ENCODE data around the gene SYTL1.

SYTL1 gene

DNA sequence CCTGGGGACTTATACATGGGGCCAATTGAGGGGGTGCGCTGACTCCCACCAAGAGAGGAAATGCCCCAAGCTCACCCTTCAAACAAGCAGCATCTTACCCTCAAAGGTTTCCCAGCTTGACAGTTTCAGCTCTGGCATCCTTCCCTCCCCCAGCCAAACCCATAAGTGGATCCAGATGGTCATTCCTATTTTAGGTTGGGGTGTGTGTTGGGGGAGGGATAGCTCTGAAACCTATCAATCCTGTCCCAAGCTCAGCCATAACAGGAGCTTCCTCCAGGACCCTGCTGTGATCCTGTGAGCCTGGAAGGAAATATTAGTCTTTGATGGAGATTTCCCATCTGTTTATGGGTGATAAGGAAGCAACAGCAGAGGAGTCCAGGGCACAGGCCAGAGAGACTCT lies 23.2 kb upstream of the SYTL1 start:
- DNase-seq = no peak

DNA sequence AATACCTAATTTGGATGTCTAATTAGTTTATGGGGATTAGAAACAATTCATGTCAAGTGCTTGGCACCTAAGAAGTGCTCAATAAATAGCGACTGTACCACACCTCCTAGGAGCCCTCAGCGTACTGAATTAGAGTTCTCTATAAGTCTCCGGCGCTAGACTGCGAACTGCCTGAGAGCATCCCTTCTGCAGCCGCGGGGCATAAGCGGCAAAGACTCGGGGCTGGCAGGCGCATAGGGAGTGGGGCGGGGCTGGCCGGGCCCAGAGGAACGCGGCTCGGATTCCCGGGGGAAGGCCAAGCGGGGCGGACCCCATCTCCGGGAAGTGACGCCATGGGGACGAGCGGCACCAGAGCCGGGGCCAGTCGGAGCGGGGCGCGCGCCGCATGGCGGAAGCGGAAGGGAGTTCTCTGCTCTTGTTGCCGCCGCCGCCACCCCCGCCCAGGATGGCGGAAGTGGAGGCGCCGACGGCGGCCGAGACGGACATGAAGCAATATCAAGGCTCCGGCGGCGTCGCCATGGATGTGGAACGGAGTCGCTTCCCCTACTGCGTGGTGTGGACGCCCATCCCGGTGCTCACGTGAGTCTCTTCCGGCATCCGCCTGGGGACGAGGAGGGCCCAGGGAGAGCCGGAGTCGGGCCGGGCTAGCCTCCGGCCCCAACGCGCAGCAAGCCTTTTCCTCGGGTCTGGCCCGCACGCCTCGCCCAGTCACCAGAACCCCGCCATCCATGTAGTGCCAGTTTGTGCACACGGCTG lies 19.8 kb upstream of the SYTL1 start, which contains the start of gene TMEM222:
Gene TMEM222 (plus strand): TSS at position 351 of the 756 bp plus-strand sequence. CDS start 35 bp downstream, at position 386.
- DNase-seq = peak; percentile 97

DNA sequence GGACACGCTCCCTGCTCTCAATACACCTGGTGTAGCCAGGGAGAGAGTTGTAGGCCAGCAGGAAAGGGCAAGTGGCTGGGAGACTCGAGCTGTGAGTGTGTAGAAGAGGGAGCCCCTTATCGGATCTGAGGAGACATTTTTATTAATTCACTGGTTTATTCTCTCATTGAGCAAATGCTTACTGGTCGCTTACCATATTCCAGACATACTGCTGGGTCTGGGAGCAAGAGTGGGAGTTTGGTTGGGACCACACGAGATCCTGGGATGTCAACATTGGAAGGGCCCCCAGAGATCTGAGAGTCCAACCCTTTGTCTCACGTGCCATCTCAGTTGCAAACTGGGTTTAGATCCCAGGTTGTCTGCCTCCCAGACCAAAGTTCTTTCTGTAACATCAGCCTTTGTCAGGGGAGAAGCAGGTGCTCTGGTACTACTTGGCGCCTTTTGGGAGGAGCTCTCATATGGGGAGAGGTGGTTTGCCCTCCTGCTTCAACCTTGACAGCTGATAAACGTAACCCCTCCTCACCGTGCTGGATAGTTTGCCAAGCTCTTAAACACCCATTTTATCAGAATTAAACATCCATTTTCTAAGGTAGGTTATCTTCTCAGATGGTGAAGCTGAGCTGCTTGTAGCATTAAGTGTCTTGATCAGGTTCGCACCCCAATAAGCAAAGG lies 19.1 kb upstream of the SYTL1 start:
- no peak for DNase-seq

DNA sequence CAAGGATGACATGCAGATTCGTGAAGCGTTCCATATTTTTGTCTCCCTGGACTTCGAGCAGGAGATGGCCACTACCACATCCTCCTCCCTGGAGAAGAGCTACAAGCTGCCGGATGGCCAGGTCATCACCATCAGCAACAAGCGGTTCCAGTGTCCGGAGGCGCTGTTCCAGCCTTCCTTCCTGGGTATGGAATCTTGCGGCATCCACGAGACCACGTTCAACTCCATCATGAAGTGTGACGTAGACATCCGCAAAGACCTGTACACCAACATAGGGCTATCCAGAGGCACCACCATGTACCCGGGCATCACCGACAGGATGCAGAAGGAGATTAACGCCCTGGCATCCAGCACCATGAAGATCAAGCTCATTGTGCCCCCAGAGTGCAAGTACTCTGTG lies 16.5 kb upstream of the SYTL1 start:
- no peak for DNase-seq

DNA sequence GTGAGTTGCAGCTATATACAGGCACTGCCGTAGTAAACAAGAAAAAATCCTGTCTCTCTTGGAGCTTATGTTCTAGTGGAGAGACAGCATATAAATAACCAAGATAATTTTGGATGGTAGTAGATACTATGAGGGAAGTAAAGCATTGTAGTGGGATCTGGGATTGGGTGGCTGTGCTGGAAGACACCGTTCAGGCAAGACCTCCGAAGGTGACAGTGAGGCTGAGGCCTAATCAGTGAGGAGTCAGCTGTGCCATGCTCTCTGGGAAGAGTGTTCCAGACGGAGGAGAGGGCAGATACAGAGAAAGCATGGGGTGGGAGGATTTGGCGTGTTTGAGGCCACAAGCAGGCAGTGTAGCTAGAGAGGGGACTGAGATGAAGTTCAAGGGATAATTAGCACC lies 13.9 kb upstream of the SYTL1 start:
- no peak for DNase-seq

DNA sequence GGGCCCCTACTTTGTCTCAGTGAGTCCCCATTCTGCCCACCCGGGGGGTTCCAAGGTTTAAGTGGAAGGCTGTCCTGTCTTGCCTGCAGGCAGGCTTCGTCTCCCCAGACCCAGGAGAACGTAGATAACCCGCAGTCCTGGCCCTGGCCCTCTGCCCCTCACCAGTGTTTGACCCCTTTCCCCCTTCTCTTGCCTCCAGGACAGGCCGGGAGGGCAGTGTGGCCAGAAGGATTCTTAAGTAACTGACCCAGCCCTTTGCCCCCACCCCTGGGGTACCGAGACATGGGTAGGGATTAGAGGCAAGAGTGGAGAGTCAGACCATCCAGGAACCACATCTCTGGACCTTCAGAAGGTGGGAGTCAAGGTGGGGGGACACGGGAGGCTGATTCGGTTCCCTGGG lies 11.0 kb upstream of the SYTL1 start:
- DNase-seq = no peak

DNA sequence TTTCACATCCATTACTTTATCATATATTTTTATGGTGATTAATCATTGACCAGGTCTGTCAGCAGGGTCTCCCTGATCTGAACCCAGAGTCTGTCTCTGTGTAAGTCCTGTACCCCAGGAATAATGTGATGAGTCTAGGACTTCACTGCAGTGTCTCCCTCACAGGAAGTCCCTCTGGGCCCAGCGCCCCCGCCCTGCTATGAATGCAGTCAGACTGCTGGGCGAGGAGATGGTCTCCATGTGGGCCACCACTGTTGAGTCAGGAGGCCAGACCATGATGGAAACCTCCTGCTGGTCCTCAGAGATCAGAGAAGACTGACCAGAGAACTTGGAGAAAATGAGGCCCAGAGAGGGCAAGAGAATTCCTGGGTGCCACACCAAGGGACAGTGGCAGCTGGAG lies 10.4 kb upstream of the SYTL1 start:
- DNase-seq = no peak

DNA sequence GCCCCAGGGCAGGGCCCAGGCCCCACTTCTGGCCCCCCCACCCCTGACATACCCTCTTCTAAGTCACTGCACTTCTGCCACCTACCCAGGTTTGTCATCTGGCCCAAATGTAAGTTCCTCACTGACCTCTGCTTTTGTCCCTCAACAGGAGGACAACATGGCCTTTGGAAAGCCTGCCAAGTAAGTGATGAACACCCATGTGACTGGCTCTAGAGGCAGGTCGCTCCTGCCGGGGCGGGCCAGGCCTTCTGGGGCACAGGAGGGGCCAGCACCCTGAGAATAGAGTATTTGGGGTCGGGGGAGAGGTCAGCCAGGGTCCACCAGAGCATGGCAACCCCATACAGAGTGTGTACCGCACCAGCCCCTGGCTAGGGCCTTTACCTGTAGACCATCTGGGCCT lies 9.9 kb upstream of the SYTL1 start:
- no peak for DNase-seq

DNA sequence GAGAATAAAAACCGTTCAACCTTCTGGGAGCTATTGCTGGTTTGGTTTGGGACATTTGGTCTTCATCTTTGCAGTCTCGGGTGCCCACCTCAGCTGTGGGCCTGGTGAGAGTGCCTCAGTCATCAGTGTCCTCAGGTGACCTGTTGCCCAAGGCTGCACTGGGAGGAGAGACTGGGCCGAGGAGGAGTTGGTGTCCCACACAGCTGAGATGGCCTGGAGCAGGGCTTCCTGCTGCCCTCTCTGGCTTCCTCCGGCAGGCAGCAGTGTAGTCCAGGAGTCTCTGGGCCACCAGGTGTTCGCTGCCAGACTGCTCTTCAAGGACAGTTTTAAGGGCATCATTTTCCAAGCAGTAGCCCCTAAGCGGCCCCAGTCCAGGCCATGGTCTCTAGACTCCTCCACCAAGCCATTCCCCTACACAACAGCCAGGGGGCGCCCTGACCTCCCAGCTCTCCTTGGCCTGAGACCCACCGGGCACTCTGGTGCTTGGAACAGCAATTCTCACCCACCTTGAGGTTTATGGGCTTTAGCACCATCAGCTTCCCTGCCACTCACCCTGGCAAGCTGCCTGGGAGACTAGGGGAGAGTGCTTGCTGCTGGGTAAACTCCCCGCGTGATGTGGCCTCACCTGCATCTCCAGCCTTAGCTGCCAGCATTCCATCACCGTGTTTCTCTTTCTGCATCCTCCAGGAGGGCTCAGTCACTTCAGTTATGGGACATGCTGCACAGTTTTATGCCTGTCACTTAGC lies 9.1 kb upstream of the SYTL1 start:
- no peak for DNase-seq

DNA sequence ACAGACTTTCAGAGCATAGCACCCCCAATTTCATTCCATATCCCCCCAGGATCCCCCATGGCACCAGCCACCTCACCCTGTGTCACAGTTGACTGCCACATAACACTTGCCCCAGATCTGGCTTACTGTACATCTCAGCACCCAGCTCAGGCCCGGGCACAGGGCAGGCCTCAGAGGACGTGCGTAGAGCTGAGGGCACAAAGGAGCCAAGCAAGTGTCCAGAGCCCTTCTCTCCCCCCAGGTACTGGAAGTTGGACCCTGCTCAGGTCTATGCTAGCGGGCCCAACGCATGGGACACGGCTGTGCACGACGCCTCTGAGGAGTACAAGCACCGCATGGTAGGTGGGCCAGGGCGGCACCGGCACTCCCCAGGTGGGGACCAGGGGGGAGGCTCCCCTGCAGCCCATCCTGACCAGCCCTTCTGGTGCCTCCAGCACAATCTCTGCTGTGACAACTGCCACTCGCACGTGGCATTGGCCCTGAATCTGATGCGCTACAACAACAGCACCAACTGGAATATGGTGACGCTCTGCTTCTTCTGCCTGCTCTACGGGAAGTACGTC lies 8.0 kb upstream of the SYTL1 start:
- no peak for DNase-seq

DNA sequence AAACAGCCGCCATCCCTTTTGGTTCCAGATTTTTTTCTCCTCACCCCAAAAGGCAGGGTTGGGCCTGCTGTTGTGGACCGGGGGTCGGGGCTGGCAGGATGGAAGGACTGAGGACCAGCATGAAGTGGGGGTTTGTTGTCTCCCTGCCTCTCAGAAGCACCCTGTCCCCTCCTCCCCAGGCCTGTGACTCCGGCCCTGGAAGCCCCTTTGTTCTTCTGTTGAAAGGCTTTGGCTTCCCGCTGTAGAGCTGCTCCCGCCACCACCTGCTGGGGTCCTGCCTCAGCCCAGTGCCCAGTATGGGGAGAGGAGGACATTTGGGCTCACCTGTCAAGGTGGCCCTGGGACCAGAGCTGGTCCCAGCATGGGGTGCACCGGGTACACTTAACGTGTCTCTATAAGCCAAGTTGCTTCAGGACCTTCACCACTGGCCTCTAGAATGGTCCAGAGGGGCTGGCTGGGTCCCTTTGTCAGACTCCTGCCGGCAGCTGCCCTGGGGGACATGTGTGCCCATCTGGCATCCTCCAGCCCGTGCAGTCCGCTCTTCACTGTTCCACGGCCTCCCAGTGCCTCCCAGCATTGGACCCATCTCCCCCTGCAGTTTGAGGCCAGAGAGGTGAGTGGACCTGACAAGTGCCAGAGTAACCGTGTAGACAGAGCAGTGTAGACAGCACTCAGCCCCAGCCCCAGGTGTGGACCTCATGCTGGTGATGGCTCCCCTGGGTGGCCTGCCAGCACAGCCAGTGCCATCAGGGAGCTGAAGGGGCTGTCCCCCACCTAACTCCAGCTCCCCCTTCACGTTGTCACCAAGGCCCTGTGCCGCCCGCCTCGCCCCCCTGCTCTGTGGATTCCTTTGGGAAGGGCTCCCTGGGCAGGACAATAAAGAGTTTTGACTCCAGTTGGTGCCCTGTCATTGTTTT lies 6.1 kb upstream of the SYTL1 start:
- no peak for DNase-seq

DNA sequence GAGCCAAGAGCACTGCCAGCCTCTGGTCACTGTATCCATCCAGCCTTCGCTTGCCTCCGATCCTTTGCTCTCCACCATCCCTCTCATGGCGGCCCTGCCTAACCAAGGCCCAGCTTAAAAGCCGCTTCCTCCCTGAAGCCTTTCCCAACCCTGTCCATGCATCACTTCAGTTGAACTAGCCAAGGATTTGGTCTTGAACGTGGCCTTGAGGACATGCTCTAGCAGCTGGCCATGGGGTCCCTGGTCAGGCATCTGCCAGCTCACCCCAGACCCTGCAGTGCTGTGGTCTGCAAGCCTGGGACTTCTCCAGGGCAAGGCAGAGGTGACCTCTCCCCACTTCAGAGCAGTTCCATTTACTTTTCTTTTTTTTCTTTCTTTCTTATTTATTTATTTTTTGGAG lies 5.1 kb upstream of the SYTL1 start:
- no peak for DNase-seq

DNA sequence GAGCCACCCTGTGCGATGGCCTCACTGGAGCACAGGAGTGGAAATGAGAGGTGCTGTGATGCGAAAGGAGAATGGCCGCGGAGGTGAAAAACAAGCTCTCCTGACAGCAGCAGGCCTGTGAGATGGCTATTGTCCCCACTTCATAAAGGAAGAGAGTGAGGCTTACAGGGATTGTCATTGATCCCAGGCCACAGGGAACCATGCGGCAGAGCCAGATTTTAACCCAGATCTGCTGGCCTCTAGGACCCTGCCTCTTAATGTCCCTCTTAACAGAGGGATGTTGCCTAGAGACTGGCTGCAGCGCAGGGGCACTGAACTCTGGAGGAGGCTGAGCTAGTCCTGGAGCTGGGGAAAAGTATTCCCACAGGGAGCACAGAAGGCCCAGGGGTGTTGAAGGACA lies 3.1 kb upstream of the SYTL1 start:
- no peak for DNase-seq

DNA sequence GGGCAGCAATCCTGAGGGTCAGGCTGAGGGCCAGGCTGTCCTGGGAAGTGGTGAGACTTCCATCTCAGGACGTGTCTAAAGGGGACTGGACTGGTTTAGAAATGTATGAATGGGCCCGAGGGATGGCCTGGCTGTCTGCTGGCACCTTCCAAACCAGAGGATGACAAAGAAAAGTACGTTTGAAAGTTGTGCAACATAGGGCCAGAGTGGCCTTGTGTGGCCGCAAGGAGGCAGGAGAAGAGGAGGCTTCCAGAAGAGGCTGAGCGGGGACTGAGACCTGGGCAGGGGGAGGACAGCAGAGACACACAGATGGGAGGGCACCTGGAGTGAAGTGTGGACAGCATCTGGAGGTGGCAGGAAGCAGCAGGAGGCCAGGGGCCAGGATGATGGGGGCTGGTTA lies 2.6 kb upstream of the SYTL1 start:
- DNase-seq = no peak

DNA sequence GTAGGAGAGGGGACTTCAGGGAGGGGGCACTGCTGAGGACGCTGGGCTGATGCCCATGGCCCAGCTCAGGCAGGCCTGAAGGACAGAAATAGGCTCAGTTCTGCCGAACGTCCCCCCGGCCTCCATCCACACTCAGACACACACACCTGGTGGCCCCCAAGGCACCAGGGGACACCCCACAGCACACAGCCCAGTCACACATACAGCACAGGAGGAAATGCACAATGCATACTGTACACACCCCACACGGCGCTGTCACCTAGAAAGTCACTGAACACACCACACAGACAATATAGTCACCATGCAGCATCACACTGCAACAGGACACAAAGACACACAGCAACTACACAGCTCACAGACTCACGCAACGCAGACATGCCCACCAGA lies 562 bp downstream of the SYTL1 start:
- no peak for DNase-seq

DNA sequence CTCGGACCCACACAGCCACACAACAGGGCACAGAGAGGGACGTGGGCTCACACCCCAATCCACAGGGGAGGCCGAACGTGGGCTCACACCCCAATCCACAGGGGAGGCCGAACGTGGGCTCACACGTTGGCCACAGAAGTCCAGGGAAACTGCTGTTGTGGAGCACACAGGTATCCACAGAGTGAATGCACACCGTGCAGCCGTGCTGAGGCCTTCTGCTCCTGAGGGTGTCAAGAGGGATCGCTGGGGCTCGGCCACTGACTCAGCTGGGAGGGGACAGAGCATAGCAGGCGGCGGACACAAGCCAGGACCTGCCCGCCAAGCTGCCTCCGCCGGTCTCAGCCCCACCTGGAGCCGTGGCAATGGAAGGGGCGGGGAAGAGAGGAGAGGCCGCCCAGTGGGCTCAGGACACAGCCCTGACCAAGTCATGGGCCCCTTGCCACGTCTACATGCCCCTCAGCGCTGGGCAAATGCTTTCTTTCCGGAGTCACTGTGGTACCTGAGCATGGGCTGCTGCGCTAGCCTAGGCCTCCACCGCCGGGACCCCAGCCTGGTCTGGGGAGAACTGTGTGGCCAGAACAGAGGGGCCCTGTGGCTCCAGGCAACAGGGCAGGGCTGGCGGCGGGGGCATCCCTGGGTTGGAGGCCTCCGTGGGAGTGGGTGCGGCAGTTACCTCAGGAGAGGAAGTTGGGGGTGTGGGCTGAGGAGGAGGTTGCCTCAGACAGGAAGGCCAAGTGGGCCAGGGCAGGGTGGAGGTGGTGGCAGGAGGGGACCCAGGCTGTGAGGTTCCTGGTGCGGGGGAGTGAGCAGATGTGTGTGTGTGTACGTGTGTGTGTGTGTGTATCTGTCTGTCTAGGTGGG lies 1.2 kb downstream of the SYTL1 start:
- DNase-seq = no peak

DNA sequence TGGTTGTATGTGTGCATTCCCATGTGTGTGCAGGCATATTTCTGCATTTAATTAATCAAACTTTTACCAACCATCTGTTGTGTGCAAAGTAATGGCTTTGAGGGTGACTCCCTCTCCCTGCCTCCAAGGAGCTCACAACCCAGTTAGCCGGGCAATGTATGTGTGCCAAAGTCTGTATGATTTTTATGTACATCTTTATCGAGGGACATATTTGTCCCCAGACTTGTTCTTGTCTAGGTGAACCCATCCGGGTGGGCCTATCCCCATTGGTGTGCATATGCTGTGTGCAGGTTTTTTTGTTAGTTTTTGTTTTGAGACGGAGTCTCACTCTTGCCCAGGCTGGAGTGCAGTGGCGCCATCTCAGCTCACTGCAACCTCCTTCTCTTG lies 1.8 kb downstream of the SYTL1 start:
- DNase-seq = no peak

DNA sequence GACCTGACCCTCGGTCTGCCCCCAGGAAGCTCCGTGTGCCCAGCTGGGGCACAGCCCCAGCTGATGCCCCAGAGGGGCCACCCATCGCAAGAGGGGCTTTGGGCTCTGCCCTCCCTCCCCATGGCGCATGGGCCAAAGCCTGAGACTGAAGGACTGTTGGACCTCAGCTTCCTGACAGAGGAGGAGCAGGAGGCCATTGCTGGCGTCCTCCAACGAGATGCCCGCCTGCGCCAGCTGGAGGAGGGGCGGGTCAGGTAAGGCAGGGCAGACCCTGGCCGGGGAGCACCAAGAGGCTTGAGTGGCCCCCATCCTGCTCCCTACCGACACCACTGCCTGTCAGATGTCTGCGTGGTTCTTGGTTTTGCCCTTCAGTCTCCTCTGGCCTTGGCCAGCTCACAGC lies 3.5 kb downstream of the SYTL1 start:
- DNase-seq = no peak

DNA sequence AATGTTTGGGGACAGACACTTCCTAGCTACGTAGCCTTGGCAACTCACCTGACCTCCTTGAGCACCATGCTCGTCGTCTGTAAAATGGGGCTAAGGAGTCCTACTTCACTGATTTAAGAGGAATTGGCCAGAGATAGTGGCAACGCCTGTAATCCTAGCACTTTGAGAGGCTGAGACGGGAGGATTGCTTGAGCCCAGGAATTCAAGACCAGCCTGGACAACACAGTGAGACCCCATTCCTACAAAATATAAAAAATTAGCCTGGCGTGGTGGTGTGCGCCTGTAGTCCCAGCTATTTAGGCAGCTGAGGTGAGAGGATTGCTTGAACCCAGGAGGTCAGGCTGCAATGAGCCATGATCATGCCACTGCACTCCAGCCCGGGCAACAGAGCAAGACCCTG lies 4.5 kb downstream of the SYTL1 start:
- DNase-seq = no peak

DNA sequence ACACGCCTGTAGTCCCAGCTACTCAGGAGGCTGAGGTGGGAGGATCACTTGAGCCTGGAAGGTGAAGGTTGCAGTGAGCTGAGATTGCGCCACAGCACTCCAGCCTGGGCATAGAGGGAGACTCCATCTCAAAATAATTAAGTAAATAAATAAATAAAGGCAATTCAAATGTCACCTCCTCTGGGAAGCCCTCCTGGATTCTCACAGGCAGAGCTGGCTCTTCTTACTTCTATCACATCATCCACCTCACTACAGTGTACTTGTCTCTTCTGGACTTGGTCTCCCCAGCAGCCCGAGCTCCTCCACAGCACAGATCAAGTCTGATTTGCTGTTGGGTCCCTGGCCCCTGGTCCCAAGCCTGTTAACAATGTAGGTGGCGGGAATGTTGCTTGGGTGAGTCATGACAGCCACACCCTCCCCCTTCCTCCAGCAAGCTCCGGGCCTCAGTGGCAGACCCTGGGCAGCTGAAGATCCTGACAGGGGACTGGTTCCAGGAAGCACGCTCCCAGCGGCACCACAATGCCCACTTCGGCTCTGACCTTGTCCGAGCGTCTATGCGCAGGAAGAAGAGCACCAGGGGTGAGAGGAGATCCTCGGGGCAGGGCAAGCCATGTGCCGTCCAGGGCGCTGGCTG lies 5.3 kb downstream of the SYTL1 start:
- DNase-seq = no peak
